Upper lobe of right lung (tissue), 1 donor: ENCODE measurements around the gene PDGFA. TPM values are rescaled to one million over a fixed set of nuclear protein-coding genes. Genes with fewer than 3 reads are reported as not detected.
A peak's percentile ranks its signal among the peaks of the same experiment; 100 is the strongest.

Experiments
- ATAC-seq: fragments of 200-7000 bp; cut with Tn5 transposase; one replicate; pipeline ENCODE4 v1.9.1; 2020; ENCODE audit warnings: mild to moderate bottlenecking, moderate library complexity
- DNase-seq: peaks from one replicate; pipeline ENCODE4 v3.0.0-alpha.2; 2020
- H3K27ac ChIP-seq: fragments of 200-600 bp; one replicate; pipeline ENCODE4 v1.8.0; 2022
- H3K27me3 ChIP-seq: fragments of 200-600 bp; one replicate; pipeline ENCODE4 v1.8.0; 2022; ENCODE audit warnings: mild to moderate bottlenecking
- H3K36me3 ChIP-seq: fragments of 200-600 bp; one replicate; pipeline ENCODE4 v1.8.0; 2022
- H3K4me1 ChIP-seq: fragments of 200-600 bp; one replicate; pipeline ENCODE4 v1.8.0; 2022
- H3K4me3 ChIP-seq: fragments of 200-600 bp; one replicate; pipeline ENCODE4 v1.8.0; 2022; ENCODE audit warnings: mild to moderate bottlenecking
- H3K9me3 ChIP-seq: fragments of 200-600 bp; one replicate; pipeline ENCODE4 v1.8.0; 2022
- CTCF ChIP-seq: fragments of 200-600 bp; IDR thresholded peaks from one replicate; pipeline ENCODE4 v1.8.0; 2022; ENCODE audit warnings: antibody characterized with exemption
- intact Hi-C: fragments of 100-400 bp; cut with DNase I; formaldehyde crosslinking; loops from one replicate; pipeline ENCODE4 v1.11.0; 2022
- total RNA-seq: library from RNA; stranded (reverse); fragmentation: NEBNext Ultra II Directional; extraction: Animal tissue kit (Norgen Biotek cat#: 25700); gene quantifications from one replicate; pipeline ENCODE4 v1.2.1, GENCODE V29; 2021
- donor health status: DM: no; HTN: yes; CAD: no; lungs with severe emphysema.

The PDGFA gene
- total RNA-seq, 1 donor from 2014 or later, result 57.1 TPM

DNA sequence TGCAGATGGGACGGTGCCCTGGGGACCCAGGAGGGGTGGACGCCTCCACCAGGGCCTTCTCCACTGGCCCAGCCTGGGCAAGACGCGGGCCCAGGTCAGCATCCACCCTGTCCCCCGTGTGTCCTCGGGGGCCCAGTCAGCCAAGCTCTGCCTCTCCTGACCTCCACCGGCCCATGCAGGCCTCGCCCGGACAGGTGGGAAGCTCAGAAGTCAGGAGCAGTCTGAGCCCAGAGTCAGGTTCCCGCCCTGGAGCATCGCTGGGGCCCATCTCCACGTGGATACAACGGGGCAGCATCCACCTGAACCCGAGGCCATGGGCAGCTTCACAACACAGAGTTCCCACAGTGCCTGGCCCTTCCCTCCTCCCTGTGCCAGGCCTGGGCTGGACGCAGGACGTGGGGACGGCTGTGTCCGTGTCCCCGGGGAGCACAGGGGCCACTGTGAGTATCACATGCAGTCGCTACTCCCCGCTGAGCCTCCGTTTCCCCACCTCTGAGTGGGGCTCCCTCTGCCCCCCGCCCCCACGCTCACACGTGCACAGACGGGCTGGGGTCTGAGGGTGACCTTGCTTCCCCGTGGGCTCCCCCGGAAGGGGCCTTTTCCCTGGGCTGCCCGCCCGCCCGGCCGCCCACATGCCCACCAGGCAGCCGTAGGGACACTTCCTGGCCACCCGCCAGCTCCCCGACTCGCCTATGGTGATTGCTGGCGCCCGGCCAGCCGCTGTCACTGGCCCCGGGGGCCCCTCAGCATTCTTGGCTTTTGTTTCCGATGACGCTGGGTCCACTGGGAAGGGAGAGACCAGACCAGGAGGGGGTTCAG is 64.3 kb downstream of the PDGFA start:
- Histone ChIP-seq H3K9me3 (no peaks in the 10 kb centered on the region), H3K27ac (no peak overlapping the region), H3K36me3 (no peaks in the 10 kb centered on the region), H3K4me1 (peaks cover 18% of the 10 kb centered on the region), H3K27me3 (peaks cover 16% of the 10 kb centered on the region), H3K4me3 (no peak overlapping the region)
- DNase-seq (no peak), ATAC-seq (no peak)
- TF ChIP-seq CTCF, result no peak
- intact Hi-C loops, result no loop called here

DNA sequence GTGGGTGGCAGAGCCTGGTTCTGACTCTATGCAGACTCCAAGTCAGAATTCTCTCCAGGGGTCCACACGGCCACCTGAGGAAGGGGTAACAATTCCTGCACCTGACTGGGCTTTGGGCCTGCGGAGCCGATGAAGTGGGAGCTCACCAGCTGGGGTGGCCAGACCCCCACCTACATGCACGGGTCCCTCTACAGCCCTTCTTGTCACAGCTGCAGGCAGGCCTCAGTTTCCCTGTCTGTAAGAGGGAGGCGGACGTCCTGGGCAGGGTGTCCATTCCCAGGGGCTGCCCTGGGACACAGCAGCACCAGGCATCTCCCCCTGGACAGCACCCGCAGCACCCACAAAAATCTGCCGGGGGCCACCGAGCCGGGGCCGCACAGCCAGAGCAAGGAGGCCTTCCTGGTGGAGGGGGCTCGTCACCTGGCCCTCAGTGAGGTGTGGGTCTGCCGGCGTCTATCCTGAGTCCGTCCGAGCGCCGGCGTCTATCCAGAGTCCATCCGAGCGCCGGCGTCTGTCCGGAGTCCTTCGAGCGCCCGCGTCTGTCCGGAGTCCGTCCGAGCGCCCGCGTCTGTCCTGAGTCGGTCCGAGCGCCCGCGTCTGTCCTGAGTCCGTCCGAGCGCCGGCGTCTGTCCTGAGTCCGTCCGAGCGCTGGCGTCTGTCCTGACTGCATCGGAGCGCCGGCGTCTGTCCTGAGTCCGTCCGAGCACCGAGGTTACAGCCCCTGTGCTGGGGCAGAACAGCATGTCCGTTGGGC is 65.1 kb downstream of the PDGFA start:
- H3K27ac ChIP-seq, result no peak overlapping the region
- H3K4me1 ChIP-seq, result peaks cover 15% of the 10 kb centered on the region
- intact Hi-C loops, result no loop called here
- H3K9me3 ChIP-seq, result no peaks in the 10 kb centered on the region
- H3K27me3 ChIP-seq, result peaks cover 16% of the 10 kb centered on the region
- no peak overlapping the region for H3K4me3 ChIP-seq
- ATAC-seq, result no peak
- no peak for TF ChIP-seq CTCF
- no peak for DNase-seq
- no peaks in the 10 kb centered on the region for H3K36me3 ChIP-seq

DNA sequence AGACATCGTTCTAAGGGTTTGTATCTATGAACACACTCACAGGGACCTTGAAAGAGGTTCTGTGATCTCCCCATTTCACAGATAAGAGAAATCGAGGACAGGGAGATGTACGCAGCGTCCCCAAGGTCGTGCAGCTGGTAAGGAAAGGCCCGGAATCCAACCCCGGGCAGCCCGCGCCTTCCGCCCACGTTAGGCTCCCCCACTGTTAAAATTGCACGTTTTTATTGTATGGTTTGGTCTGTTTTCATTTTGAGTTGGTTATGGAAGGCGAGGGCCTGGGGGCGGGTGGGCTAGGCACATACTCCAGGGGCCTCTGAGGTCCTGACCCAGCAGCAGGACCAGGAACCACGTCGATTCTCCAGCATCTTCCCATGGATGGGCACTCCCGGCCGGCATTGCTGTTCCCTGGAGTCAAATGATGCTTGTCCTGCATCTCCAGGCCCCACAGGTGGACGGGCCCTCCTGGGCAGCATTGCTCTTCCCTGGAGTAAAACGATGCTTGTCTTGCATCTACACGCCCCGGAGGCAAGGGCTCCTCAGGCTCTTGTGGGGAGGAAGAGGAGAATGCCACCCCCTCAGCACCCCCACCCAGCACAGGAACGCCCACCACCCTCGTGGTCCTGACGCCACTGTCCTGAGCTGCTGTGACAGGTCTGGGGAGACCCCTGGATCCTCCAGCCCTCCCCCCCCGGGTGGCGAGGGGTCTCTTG is 65.9 kb downstream of the PDGFA start:
- H3K27me3 ChIP-seq, result peaks cover 16% of the 10 kb centered on the region
- no peak for ATAC-seq
- intact Hi-C loops, result no loop called here
- H3K9me3 ChIP-seq, result no peaks in the 10 kb centered on the region
- H3K27ac ChIP-seq, result no peak overlapping the region
- no peak overlapping the region for H3K4me3 ChIP-seq
- TF ChIP-seq CTCF, result no peak
- H3K36me3 ChIP-seq, result no peaks in the 10 kb centered on the region
- no peak for DNase-seq
- peaks cover 15% of the 10 kb centered on the region for H3K4me1 ChIP-seq

- no peak for TF ChIP-seq CTCF
- no peak overlapping the region for H3K4me3 ChIP-seq
- intact Hi-C loops, result no loop called here
- H3K4me1 ChIP-seq, result peaks cover 15% of the 10 kb centered on the region
- no peaks in the 10 kb centered on the region for H3K36me3 ChIP-seq
- DNase-seq (no peak), ATAC-seq (peak; percentile 8)
- H3K9me3 ChIP-seq, result no peaks in the 10 kb centered on the region
- H3K27me3 ChIP-seq, result peaks cover 16% of the 10 kb centered on the region
- no peak overlapping the region for H3K27ac ChIP-seq
Observed at GRCh38 chr7:452791-453455, 66.7 kb downstream of the PDGFA start.

DNA sequence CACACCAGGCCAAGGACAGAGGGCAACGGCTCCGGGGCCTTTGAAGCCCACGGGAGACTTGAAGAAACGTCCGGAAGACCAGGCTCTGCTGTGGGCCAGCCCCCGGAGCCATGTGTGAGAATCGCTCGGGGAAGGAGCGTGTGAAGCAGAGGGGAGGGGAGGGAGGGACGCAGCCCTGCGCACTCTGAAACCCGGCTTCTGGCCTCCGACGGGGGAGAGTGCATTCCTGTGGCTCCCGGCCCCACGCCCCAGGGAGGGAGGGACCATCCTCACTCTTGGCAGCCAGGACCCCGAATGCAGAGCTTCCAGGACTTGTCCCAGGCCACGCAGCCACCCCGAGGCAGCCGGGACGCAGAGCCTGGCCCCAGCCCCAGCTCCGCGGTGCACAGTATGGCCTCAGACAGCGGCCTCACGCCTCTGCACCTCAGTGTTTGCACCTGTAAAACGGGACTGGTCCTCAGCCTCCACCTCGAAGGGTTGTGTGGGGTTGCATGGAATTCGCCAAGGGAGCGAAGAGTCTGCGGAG is 67.4 kb downstream of the PDGFA start:
- intact Hi-C loops, result no loop called here
- H3K9me3 ChIP-seq, result no peaks in the 10 kb centered on the region
- H3K36me3 ChIP-seq, result no peaks in the 10 kb centered on the region
- TF ChIP-seq CTCF, result no peak
- no peak overlapping the region for H3K27ac ChIP-seq
- peaks cover 16% of the 10 kb centered on the region for H3K27me3 ChIP-seq
- peaks cover 15% of the 10 kb centered on the region for H3K4me1 ChIP-seq
- no peak overlapping the region for H3K4me3 ChIP-seq
- no peak for DNase-seq
- peak; percentile 55 for ATAC-seq
